Calu3 (cell line): ENCODE measurements around the gene OR2V1. TPM values are rescaled to one million over a fixed set of nuclear protein-coding genes. Genes with fewer than 3 reads are reported as not detected.
"Not testable (repeated sequence)": the region's sequence is repeated elsewhere in the genome, so short reads cannot be mapped to it uniquely, and the experiment has no call there.

Experiments used
- BruUV-seq: library from RNA; stranded (reverse); fragments of 400-500 nt; replicated peaks from 2 replicates; lab custom pipeline; 2021; lab: Mats Ljungman, UMichigan
- CTCF ChIA-PET: fragments of 300-600 bp; sonication (Branson Sonifier 250); formaldehyde crosslinking; loops from one replicate; lab custom pipeline; 2022; ENCODE audit warnings: antibody characterized with exemption; lab: Charles Lee
- DNase-seq: peaks from one replicate; pipeline ENCODE4 v3.0.0; 2022
- H3K27ac Mint-ChIP-seq: one replicate; pipeline ENCODE4 v1.8.0; 2022; ENCODE audit warnings: mixed read lengths; ENCODE audit not compliant: unreplicated experiment
- H3K27me3 Mint-ChIP-seq: one replicate; pipeline ENCODE4 v1.8.0; 2022; ENCODE audit warnings: mixed read lengths; ENCODE audit not compliant: unreplicated experiment
- H3K36me3 Mint-ChIP-seq: one replicate; pipeline ENCODE4 v1.8.0; 2022; ENCODE audit warnings: mild to moderate bottlenecking, moderate library complexity, mixed read lengths; ENCODE audit not compliant: insufficient read depth, unreplicated experiment
- H3K4me1 Mint-ChIP-seq: one replicate; pipeline ENCODE4 v1.8.0; 2022; ENCODE audit warnings: mild to moderate bottlenecking, low read depth, mixed read lengths; ENCODE audit not compliant: unreplicated experiment
- H3K4me3 Mint-ChIP-seq: one replicate; pipeline ENCODE4 v1.8.0; 2022; ENCODE audit warnings: mild to moderate bottlenecking, low read depth, moderate library complexity, mixed read lengths; ENCODE audit not compliant: unreplicated experiment
- H3K9me3 Mint-ChIP-seq: one replicate; pipeline ENCODE4 v1.8.0; 2022; ENCODE audit warnings: low read depth, mixed read lengths; ENCODE audit not compliant: unreplicated experiment
- intact Hi-C: fragments of 100-400 bp; cut with micrococcal nuclease; formaldehyde crosslinking; loops from one replicate; pipeline ENCODE4 v1.10.0; 2022; ENCODE audit not compliant: unreplicated experiment
- total RNA-seq: library from RNA; stranded (reverse); gene quantifications from 2 replicates; pipeline ENCODE4 v1.2.3, GENCODE V29; 2022
- TF ChIP-seq, protein P1 (sequence below): fragments of 200-600 bp; IDR thresholded peaks from one replicate; pipeline ENCODE4 v1.8.0; 2022; ENCODE audit warnings: antibody characterized with exemption; ENCODE audit not compliant: unreplicated experiment

Gene OR2V1
- total RNA-seq, 1 experiment from 2014 or later = not detected

DNA sequence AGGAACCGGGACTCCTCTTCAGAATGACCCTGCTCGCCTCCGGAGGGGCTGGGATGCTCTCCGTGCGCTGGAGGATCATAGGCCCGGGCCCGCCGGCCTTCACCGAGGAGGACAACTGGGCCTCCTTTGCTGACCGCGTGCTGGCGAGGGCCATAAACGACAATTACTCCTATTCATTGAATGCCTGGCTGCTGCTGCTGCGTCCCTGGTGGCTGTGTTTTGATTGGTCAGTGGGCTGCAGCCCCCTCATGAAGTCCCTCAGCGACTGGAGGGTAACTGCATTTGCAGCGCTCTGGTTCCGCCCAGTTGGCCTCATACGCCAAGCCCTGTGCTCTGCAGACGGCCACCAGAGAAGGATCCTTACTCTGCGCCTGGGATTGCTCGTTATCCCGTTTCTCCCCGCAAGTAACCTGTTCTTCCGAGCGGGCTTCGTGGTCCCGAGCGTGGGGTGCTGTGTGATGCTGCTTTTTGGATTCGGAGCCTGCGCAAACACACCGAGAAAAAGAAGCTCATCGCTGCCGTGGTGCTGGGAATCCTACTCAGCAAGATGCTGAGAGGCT, 16.6 kb downstream of the OR2V1 start:
- CTCF ChIA-PET = no interaction called here
- H3K36me3 Mint-ChIP-seq = no peaks in the 10 kb centered on the region
- TF ChIP-seq, protein P1, sequence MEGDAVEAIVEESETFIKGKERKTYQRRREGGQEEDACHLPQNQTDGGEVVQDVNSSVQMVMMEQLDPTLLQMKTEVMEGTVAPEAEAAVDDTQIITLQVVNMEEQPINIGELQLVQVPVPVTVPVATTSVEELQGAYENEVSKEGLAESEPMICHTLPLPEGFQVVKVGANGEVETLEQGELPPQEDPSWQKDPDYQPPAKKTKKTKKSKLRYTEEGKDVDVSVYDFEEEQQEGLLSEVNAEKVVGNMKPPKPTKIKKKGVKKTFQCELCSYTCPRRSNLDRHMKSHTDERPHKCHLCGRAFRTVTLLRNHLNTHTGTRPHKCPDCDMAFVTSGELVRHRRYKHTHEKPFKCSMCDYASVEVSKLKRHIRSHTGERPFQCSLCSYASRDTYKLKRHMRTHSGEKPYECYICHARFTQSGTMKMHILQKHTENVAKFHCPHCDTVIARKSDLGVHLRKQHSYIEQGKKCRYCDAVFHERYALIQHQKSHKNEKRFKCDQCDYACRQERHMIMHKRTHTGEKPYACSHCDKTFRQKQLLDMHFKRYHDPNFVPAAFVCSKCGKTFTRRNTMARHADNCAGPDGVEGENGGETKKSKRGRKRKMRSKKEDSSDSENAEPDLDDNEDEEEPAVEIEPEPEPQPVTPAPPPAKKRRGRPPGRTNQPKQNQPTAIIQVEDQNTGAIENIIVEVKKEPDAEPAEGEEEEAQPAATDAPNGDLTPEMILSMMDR = no peak
- intact Hi-C loops = no loop called here
- H3K27ac Mint-ChIP-seq = no peak overlapping the region
- peaks cover 97% of the 10 kb centered on the region for H3K27me3 Mint-ChIP-seq
- H3K4me1 Mint-ChIP-seq = peaks cover 12% of the 10 kb centered on the region
- no TSS peak for BruUV-seq
- no peak overlapping the region for H3K4me3 Mint-ChIP-seq
- H3K9me3 Mint-ChIP-seq = no peaks in the 10 kb centered on the region
- no peak for DNase-seq

DNA sequence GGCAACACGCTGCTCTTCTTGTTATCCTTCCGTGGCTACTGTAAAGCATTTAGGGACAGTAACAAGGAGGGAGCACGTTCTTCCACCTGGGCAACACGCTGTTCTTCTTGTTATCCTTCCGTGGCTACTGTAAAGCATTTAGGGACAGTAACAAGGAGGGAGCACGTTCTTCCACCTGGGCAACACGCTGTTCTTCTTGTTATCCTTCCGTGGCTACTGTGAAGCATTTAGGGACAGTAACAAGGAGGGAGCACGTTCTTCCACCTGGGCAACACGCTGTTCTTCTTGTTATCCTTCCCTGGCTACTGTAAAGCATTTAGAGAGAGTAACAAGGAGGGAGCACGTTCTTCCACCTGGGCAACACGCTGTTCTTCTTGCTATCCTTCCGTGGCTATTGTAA, 17.4 kb downstream of the OR2V1 start:
- intact Hi-C loops, BruUV-seq, H3K4me3 Mint-ChIP-seq, DNase-seq, H3K9me3 Mint-ChIP-seq, H3K27ac Mint-ChIP-seq, H3K36me3 Mint-ChIP-seq: not testable (repeated sequence)
- peaks cover 12% of the 10 kb centered on the region for H3K4me1 Mint-ChIP-seq
- CTCF ChIA-PET = interaction anchor here (0.7 kb wide), 1 partner anchor 9 kb away, joined by 10 read pairs; no protein-coding TSS in a partner anchor
- peaks cover 97% of the 10 kb centered on the region for H3K27me3 Mint-ChIP-seq

DNA sequence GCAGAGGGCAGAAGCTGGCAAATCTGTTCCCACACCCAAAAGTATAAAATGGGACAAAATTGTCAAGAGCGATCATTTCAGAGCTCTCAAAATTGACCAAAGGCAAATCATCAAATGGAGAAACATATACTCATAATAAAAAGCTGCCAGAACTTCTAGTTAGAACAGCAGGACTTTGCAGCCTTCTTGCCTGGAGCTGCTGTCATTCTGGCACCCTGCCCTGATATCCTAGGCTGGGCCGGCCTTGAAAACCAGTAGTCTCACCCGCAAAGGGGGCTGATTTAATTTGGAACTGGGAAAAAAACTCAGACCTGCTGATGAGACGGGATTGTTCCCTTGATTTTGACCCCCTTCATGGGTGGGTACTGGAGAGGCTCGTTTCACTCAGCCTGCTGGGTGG, 18.5 kb downstream of the OR2V1 start:
- CTCF ChIA-PET = no interaction called here
- Mint-ChIP-seq H3K4me1 (peaks cover 12% of the 10 kb centered on the region), H3K4me3 (no peak overlapping the region), H3K9me3 (no peaks in the 10 kb centered on the region), H3K27ac (no peak overlapping the region), H3K27me3 (peaks cover 97% of the 10 kb centered on the region), H3K36me3 (no peaks in the 10 kb centered on the region)
- no TSS peak for BruUV-seq
- TF ChIP-seq, protein P1 = no peak
- intact Hi-C loops = no loop called here
- no peak for DNase-seq

DNA sequence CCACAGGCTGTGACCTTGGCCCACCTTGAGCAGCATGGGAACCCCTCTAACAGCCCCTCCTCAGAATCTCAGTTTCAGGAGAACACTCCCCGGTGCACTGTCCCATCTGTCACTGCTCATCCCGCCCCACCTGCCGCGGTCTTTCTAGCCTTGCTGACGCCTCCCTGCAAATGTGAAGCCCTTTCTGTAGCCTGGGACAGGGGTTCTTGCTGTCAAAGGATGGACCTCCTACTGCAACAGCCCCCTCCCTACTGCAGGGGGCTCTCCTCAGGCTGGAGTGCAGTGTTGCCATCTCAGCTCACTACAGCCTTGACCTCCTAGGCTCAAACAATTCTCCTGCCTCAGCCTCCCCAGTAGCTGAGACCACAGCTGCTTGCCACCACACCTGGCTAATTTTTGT, 20.0 kb downstream of the OR2V1 start:
- Mint-ChIP-seq H3K4me3 (no peak overlapping the region), H3K36me3 (no peaks in the 10 kb centered on the region), H3K27me3 (peaks cover 96% of the 10 kb centered on the region), H3K9me3 (no peaks in the 10 kb centered on the region), H3K4me1 (peaks cover 12% of the 10 kb centered on the region), H3K27ac (no peak overlapping the region)
- no TSS peak for BruUV-seq
- intact Hi-C loops = no loop called here
- no peak for DNase-seq
- TF ChIP-seq, protein P1 = no peak
- CTCF ChIA-PET = no interaction called here

DNA sequence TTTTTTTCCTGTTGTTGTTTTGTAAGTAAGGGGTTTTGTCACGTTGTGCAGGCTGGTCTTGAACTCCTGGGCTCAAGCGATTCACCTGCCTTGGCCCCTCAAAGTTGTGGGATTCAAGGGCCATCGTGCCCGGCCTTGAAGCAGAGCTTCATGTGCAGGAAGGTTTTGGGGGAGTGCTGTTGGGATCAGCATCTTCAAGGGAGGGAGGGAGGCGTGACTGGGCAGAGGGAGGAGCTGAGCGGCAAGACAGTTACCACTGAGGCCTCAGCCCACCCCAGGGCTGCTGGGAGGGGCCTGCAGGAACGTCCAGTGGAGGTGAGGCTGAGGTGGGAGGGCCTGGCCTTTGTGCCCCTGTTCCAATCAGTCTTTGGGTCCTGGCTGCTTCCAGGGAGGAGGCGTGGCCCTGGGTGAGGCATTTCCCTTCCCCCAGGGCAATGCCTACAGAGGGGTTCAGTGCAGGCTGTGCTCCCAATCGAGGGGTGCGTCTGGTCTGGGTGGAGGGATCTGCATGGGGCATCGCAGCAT, 21.4 kb downstream of the OR2V1 start:
- no peak overlapping the region for H3K27ac Mint-ChIP-seq
- CTCF ChIA-PET = no interaction called here
- no TSS peak for BruUV-seq

More for the DNA sequence above, 21.4 kb downstream of the OR2V1 start:
- TF ChIP-seq, protein P1 = no peak
- intact Hi-C loops = no loop called here
- no peak overlapping the region for H3K4me3 Mint-ChIP-seq
- H3K4me1 Mint-ChIP-seq = peaks cover 5% of the 10 kb centered on the region
- H3K36me3 Mint-ChIP-seq = no peaks in the 10 kb centered on the region
- peaks cover 96% of the 10 kb centered on the region for H3K27me3 Mint-ChIP-seq
- no peaks in the 10 kb centered on the region for H3K9me3 Mint-ChIP-seq
- no peak for DNase-seq
